Measurements from ENCODE around the gene CYB5D1.

CYB5D1 gene

GRCh38 chr17:7844292-7845154, 13.3 kb upstream of the CYB5D1 start:
- DNase-seq (ENCODE audit: low spot score) = peak; percentile 94

- DNase-seq (ENCODE audit: low spot score) = no peak
Observed at GRCh38 chr17:7845359-7846062, 12.3 kb upstream of the CYB5D1 start.

GRCh38 chr17:7846063-7846735, 11.6 kb upstream of the CYB5D1 start:
- no peak for DNase-seq (ENCODE audit: low spot score)

- no peak for DNase-seq (ENCODE audit: low spot score)
Observed at GRCh38 chr17:7846765-7847661, 10.8 kb upstream of the CYB5D1 start.

GRCh38 chr17:7848131-7848579, 9.6 kb upstream of the CYB5D1 start:
- DNase-seq (ENCODE audit: low spot score) = no peak

GRCh38 chr17:7848739-7849129, 9.1 kb upstream of the CYB5D1 start:
- DNase-seq (ENCODE audit: low spot score) = no peak

GRCh38 chr17:7849130-7849750, 8.6 kb upstream of the CYB5D1 start:
- no peak for DNase-seq (ENCODE audit: low spot score)

GRCh38 chr17:7849751-7850504, 7.9 kb upstream of the CYB5D1 start:
- DNase-seq (ENCODE audit: low spot score) = no peak

GRCh38 chr17:7850701-7851437, 6.9 kb upstream of the CYB5D1 start:
- no peak for DNase-seq (ENCODE audit: low spot score)

- peak; percentile 91 for DNase-seq (ENCODE audit: low spot score)
Observed at GRCh38 chr17:7851438-7852261, 6.2 kb upstream of the CYB5D1 start.

- DNase-seq (ENCODE audit: low spot score) = no peak
Observed at GRCh38 chr17:7852262-7852670, 5.5 kb upstream of the CYB5D1 start.

GRCh38 chr17:7852919-7853690, 4.7 kb upstream of the CYB5D1 start:
- DNase-seq (ENCODE audit: low spot score) = no peak

- DNase-seq (ENCODE audit: low spot score) = no peak
Observed at GRCh38 chr17:7853691-7854038, 4.1 kb upstream of the CYB5D1 start.

GRCh38 chr17:7854078-7854777, 3.6 kb upstream of the CYB5D1 start:
- DNase-seq (ENCODE audit: low spot score) = no peak

- no peak for DNase-seq (ENCODE audit: low spot score)
Observed at GRCh38 chr17:7854851-7855659, 2.7 kb upstream of the CYB5D1 start, which contains the start of gene TMEM88. TMEM88 (plus strand) TSS chr17:7855066; CDS start chr17:7855075, 9 bp downstream.

GRCh38 chr17:7855660-7856010, 2.2 kb upstream of the CYB5D1 start:
- DNase-seq (ENCODE audit: low spot score) = no peak
